GM19452 (cell line): Measurements from ENCODE around the gene GMDS.
"Not testable (repeated sequence)": the region's sequence is repeated elsewhere in the genome, so short reads cannot be mapped to it uniquely, and the experiment has no call there.

Experiments used
- ATAC-seq: cut with Tn5 transposase; IDR thresholded peaks from one replicate; pipeline ENCODE4 v1.9.1; 2021; ENCODE audit not compliant: unreplicated experiment

The GMDS gene

GRCh38 chr6:1870251-1870650, 375.2 kb downstream of the GMDS start:
- ATAC-seq, result no peak

DNA sequence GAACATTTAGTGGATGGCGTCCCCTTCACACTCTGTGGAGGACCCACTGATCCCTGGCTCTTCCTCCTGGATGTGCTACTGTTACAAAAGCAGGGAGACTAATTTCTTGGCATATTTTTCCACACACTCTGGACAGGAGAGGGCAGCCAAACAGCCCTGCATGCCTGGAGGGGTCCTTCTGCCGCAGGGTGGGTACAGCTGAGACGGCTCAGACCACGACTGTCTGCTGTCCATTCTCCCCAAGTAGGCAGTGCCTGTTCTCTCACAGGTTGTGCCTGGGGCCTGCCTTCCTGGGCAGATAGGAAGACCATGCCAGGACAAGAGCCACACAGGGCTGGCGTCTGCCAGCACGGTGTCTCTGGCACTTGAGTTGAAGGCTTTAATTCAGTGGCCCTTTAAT, 375.6 kb downstream of the GMDS start:
- no peak for ATAC-seq

DNA sequence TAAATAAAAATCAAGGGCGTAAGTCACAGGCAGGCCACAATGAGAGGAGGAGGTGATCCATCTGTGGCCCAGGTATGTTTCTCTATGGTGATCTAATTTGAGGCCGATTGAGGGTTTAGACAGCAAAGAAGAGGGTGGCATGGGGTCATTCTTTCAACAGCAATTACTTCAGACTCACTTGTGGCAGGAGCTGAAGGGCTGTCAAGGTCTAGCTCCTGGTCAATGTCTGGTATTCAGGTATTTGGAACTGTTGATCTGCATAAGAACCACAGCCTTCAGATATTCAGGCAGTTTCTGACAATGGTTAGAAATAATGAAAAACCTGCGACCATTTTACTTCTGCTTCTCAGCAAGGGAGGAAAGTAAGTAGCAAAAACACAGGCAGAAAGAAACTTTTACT, 376.1 kb downstream of the GMDS start:
- ATAC-seq, result no peak

- ATAC-seq, result peak; percentile 92
Measured at GRCh38 chr6:1868561-1869261, 376.7 kb downstream of the GMDS start.

DNA sequence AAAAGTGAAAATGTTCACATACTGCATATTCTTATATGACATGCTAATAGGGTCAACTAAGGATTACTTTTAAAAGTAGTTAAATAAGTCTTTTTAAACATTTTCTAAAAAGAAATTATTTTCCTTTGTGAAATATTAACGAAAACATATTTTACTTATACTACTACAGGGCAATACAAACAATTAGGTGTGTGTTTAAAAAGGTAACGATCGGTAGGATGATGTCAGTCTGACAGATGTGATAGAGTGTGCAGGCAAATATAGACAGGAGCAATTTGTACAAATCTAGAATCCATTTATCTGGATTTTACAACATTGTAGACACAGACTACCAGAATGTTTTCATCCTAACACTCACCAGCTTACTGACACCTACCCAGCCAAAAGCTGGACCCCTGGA, 378.2 kb downstream of the GMDS start:
- ATAC-seq, result no peak

GRCh38 chr6:1865585-1865984, 379.8 kb downstream of the GMDS start:
- ATAC-seq, result no peak

DNA sequence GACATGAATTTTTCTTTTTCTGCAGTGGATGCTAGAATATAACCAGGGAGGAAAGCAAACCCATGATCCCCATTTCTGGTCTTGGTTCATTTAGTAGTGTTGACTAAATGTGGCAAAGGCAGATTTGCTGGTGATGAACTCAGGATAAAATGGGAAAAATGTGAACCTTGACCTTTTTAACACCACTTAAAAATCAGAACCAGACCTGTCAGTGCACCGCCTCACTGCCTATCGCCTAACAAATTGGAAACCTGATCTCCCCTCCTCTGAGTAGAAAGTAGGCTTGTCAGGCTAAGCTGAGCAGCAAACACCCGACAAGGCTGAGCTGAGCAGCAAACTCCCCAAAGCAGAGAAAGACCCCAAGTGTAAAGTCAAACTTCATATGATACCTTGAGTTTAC, 380.9 kb downstream of the GMDS start:
- ATAC-seq, result no peak

DNA sequence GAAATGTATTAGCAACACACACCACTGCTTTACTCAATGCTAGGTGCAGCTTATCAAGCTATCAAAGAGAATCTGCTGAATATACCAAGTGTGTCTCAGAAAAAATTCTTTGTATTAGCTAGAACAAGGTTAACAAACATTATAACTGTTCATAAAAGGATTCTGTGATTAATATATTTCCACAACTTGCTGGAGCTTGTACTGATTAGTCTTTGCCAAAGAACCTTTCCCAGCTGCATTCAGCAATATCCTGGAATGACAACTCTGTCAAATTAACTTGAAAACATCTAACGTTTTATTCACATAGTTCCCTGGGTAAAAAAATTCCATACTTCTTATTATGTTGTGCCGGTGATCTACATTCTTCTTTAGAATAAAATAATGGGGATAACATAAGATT, 383.0 kb downstream of the GMDS start:
- ATAC-seq, result no peak

GRCh38 chr6:1860756-1861348, 384.6 kb downstream of the GMDS start:
- ATAC-seq, result no peak

DNA sequence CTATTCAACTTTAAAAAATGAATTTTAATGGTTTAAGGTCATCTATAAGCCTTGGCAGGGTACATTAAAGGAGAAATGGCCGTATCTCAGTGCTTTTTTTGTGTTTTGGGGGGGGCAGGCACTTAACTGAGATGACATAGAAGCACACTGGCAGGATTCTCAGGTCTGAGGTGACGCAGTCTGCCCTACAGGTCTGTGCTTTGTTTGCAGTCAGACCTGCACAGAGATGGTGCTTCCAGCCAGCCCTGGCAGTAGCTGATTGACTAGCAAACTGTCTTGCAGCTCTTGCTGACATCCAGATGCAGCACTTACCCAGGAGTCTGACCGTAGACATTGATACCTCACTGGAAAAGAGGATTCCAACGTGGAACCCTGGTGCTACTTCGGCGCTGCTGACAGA, 386.5 kb downstream of the GMDS start:
- no peak for ATAC-seq

DNA sequence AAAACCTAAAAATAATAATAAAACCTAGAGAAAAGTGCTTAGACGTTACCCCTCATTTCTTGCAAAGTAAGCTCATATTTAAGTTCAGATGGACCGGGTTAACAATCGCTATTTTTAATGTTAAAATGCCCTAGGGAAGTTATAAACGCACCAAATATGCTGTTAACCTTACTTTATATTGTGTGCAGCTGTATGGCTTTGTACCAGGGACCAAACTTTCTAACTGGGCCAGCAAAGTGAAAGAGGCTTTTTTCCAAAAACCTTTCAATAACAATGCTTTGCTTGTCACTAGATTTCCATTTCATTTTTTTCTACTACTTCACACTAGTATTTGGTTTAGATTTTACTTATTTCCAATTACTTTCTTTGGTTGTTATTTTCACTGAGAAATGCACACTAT, 387.2 kb downstream of the GMDS start:
- no peak for ATAC-seq

DNA sequence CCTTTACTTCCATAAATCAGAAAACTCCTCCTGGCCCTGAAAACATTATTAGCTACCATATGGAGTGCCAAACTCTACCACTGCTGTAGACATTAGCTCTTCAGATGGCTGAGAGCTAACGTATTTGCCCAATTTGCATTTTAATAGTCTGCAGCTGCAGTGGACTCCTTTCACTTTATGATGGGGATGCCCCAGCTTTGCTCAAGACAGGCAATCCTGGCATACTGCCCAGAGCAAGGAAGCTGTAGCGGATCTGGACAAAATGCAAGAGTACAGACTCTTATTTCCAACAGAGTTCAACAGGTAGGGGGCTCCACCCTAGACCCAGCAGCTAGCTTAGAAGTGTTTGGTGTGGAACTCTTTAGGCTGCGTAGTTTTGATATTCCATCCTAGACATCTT, 389.0 kb downstream of the GMDS start:
- ATAC-seq, result peak; percentile 78

- no peak for ATAC-seq
Measured at GRCh38 chr6:1855890-1856289, 389.5 kb downstream of the GMDS start.

GRCh38 chr6:1854296-1854695, 391.1 kb downstream of the GMDS start:
- no peak for ATAC-seq

DNA sequence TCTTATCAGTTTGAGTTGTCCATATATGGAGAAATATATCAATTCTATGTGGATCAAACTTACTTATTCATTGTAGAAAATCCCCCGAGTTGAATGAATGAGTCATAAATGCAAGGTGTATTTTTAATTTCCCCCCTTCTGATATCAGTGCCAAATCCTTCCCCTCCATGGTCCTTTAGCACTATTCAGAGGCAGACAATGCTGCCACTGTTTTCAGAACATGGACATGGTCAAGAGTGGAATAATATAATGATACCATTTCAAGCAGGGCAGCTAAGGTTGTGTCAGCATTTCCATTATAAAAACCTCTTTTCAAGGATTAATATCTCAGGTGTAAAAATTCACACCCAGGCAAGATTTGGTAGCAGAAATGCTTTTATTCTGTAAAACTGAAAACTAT, 391.6 kb downstream of the GMDS start:
- ATAC-seq, result no peak

DNA sequence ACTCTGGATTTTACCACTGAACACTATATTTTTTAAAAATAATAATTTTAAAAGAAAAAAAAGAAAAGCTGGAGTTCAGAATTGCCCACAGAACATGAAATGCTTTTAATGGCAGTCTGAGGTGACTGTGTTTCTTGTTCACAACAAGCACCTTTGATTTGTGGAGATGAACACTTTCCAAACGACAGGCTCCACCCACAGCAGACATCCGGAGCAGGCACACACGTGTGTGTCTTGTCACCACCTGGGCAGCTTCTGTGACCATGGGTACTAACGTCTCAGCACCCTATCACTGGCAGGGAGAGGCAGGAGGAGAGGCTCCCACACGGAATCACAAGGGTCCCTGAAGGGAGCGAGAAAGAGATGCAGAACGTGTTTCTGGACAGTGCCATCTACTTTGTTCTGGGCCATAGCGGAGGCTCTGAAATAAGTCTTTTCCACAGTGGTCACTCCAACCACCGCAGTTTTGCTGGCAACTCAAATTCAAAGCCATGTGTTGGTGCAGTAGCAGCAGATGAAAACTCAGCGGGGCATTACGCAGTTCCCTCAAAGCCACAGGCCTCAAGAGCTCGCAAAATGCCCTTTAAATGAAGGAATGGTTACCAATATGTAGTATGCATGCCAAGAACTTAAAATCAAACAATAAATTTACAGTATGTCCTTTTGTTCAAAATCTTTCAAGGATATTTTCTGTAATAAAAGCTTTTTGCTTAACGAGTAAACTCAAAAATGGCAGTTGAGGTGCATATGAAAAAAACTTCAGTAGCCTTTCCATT, 393.5 kb downstream of the GMDS start:
- ATAC-seq, result no peak

DNA sequence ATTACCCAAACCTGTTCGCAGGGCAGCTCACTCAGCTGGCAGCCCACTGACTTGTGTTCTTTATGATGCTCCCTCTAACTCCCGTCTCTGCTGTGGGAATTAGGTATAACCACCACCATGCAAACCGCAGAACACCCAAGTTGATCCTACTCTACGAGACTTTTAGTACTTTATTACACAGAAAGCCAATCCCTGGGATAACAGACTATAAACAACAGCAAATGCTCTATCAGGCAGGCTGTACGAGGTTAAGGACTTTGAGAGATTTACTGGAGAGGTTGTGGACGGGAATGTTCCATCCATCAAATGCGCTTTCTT, 394.6 kb downstream of the GMDS start:
- ATAC-seq, result no peak

- no peak for ATAC-seq
Measured at GRCh38 chr6:1850121-1850839, 395.1 kb downstream of the GMDS start.

- no peak for ATAC-seq
Measured at GRCh38 chr6:1849691-1850090, 395.7 kb downstream of the GMDS start.

DNA sequence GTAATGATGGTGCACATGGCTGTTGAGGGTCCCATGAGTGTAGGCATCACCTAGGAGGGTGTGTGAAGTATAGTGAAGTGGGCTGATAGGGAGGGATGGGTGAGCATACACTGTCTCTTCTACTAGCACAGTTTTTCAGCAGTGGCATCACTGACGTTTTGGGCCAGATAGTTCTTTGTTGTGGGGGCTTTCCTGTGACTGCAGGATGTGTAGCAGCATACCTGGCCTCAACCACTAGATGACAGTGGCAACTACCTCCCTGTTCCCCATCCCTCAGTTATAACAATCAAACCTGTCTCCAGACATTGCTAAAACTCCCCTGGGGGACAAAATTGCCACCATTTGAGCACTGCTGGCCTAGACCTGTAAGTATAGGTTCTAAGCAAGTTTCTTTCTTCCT, 396.7 kb downstream of the GMDS start:
- no peak for ATAC-seq

DNA sequence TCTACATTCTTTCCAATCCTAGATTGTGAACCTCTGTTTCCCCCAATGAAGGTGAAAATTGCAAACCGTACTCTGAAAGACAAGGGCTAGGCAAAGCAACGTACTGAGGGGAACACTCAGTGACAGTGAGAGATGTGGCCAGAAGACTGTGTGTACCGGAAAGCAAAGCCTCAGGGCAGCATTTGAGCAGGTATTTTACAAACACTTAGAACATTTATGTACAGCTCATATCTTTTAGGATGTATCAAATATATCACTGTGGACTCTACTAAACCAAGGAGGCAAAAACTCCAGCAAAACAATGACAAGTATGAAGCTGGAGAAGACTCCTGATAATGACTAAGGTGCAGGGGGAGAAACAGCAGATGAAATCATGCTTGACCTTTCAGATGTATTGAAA, 398.8 kb downstream of the GMDS start:
- no peak for ATAC-seq

- not testable (repeated sequence) for ATAC-seq
Measured at GRCh38 chr6:1845543-1845942, 399.9 kb downstream of the GMDS start.
